AG10803 (cell line): ENCODE measurements around the gene PIP5KL1.

ENCODE experiments used
- DNase-seq: peaks from one replicate; pipeline ENCODE4 v3.0.0; 2010; ENCODE audit warnings: low read depth
- H3K4me3 ChIP-seq: 2 replicates; pipeline ENCODE4 v1.5.1; 2011; ENCODE audit warnings: mild to moderate bottlenecking, low read length, control low read depth
- TF ChIP-seq, protein P1 (sequence below): conservative IDR thresholded peaks from 2 replicates; pipeline ENCODE4 v1.5.1; 2011; ENCODE audit warnings: mild to moderate bottlenecking, low read length, control low read depth, inconsistent platforms

PIP5KL1 gene

DNA sequence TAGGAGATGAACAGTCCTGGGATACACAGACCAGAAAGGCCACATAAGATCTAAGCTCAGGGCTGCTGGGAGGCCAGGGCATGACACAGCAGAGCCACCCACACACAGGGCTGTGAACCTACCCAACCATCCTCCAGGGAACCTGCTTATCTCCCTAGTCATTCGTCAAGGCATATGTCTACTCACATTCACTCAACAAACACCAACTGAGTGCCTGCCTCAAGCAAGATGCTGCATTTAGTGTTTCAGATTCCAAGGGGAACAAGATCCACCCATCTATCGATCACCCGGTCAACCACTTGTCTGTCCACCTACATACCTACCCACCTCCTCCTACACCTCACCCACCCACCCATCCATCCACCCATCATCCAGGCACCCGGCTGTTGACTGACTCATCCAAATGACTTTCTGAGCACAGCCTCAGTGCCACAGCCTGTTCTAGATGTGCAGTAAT is 5.2 kb upstream of the PIP5KL1 start:
- no peak for DNase-seq
- peak overlapping the region; percentile 9; the same call in 1 of the 2 replicates for H3K4me3 ChIP-seq
- TF ChIP-seq, protein P1, sequence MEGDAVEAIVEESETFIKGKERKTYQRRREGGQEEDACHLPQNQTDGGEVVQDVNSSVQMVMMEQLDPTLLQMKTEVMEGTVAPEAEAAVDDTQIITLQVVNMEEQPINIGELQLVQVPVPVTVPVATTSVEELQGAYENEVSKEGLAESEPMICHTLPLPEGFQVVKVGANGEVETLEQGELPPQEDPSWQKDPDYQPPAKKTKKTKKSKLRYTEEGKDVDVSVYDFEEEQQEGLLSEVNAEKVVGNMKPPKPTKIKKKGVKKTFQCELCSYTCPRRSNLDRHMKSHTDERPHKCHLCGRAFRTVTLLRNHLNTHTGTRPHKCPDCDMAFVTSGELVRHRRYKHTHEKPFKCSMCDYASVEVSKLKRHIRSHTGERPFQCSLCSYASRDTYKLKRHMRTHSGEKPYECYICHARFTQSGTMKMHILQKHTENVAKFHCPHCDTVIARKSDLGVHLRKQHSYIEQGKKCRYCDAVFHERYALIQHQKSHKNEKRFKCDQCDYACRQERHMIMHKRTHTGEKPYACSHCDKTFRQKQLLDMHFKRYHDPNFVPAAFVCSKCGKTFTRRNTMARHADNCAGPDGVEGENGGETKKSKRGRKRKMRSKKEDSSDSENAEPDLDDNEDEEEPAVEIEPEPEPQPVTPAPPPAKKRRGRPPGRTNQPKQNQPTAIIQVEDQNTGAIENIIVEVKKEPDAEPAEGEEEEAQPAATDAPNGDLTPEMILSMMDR, result no peak

DNA sequence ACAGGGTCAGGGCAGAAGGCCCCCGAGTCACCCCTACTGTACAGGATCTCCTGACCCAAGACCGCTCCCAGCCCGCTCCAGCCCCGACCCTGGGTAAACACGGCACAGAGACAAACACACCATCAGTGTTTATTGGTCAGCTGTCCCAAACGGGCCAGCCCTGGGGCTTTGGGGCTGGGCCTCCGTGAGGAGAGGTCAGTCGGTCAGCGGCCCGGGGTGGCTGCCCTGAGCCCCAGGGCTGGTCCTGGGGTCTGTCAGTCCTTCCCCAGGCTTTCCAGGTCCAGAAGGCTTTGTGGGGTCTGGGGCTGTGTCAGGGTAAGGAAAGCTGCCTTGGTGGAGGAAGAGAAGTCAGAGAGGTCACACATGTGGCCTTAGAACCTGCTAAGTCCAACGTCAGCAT is 4.4 kb upstream of the PIP5KL1 start:
- TF ChIP-seq, protein P1, result no peak
- DNase-seq, result no peak
- H3K4me3 ChIP-seq, result no peak overlapping the region

- TF ChIP-seq, protein P1, result no peak
- DNase-seq, result no peak
- H3K4me3 ChIP-seq, result no peak overlapping the region
Observed at GRCh38 chr9:127934248-127934647, 3.7 kb upstream of the PIP5KL1 start.

DNA sequence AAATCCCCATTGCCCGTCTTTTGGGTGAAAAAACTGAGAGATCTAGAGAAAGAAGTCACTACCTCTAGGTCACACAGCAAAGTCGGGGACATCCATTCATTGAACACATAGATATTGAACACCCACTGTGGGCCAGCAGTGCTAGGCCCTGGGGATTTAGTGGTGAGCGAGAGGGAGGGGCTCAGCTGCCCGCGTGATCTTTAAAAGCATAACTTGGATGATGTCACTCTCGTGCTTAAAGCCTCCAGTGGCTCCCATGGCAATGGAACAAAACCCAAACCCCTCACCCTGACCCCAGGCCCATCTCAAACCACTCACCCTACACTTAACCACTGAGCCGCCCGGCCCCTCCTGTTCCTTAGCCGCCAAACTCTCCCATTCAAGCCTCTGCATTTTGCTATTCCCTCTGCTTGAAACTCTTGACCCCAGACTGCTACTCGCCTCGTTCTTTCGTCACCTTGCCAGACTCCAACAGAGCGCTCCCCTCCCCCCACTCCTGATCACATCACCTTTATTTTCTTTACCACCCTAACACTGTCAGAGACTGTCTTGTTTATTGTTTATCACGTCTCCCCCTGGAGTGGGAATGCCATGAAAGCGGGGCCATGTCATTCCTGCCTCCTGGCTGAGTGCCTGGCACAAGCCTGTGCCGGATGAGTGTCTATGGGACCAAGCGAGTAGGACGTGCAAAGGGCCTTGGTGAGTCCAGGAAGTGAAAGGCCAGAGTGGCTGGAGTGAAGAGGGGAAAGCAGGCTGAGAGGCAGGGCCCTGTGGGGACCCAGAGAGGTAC is 710 bp upstream of the PIP5KL1 start:
- DNase-seq, result peak; percentile 60
- H3K4me3 ChIP-seq, result peak overlapping the region; percentile 64
- TF ChIP-seq, protein P1, result no peak

- no peak overlapping the region for H3K4me3 ChIP-seq
- no peak for DNase-seq
- TF ChIP-seq, protein P1, result no peak
Observed at GRCh38 chr9:127929625-127929979, 975 bp downstream of the PIP5KL1 start.

DNA sequence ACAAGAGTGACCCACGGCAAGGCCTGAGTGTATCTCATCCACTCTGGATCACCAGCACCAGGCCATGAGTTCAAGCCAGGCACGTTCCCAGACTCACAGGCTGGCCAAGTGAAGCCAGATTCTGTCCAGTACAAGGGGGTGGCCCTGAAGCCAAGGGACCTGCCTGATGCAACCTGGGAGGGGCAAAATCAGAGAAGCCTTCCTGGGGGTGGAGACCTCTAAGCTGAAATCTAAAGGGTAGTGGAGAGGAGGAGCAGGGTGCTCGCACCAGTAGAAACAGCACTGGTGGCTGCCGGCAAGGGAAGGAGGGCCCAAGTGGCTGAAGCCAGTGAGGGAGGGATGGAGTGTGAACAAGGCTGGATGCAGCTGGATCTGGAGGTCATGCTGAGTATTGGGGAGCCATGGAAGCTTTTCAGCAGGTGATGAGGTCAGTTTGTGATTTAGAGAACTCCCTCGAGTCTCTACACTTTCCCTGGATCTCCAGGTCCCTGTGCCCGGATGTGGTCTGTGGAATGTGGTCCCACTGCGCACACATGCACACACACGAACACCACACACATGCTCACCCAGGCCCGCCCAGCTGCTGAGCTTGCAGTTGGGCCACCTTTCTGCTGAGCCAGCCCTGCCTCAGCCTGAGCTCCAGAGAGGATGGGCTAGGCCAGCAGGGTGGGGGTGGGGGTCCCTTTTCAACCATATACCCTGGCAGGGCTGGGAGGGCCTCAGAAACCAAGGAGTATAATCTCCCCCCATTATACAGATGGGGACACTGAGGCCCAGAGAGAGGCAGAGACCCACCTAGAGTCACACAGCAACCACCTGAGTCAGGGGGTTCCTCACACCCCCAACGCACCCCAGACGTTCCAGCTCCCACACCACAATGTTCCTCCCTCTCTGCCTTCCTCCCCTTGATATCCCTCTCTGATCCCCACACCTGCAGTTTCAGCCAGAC is 1.6 kb downstream of the PIP5KL1 start:
- TF ChIP-seq, protein P1, result no peak
- no peak overlapping the region for H3K4me3 ChIP-seq
- no peak for DNase-seq
